PC-3 (cell line): ENCODE results near the gene NPR2. TPM values are rescaled to one million over a fixed set of nuclear protein-coding genes. Genes with fewer than 3 reads are reported as not detected.

ENCODE experiments used
- ATAC-seq: fragments of 200-7000 bp; cut with Tn5 transposase; 2 replicates; pipeline ENCODE4 v1.9.1; 2020; ENCODE audit warnings: mild to moderate bottlenecking, moderate library complexity
- BruUV-seq: library from RNA; stranded (reverse); fragments of 400-500 nt; replicated peaks from 2 replicates; lab custom pipeline; 2021; lab: Mats Ljungman, UMichigan
- CTCF ChIA-PET: fragments of 300-600 bp; sonication (Branson Sonifier 250); formaldehyde crosslinking; loops from one replicate; lab custom pipeline; 2022; ENCODE audit warnings: antibody characterized with exemption; lab: Charles Lee
- POLR2A ChIA-PET: fragments of 300-600 bp; sonication (Branson Sonifier 250); formaldehyde crosslinking; loops from one replicate; lab custom pipeline; 2022; ENCODE audit warnings: antibody characterized with exemption; ENCODE audit not compliant: unreplicated experiment; lab: Charles Lee
- DNase-seq: peaks from one replicate; pipeline ENCODE4 v3.0.0-alpha.2; 2015
- H2AFZ ChIP-seq: fragments of 300-600 bp; sonication (generic); 2 replicates; pipeline ENCODE4 v1.6.0; 2016; ENCODE audit warnings: antibody characterized with exemption, low read length
- H3F3A ChIP-seq: fragments of 300-600 bp; sonication (generic); one replicate; pipeline ENCODE4 v1.6.0; 2017; ENCODE audit warnings: antibody characterized with exemption, low read length, control low read depth, mild to moderate bottlenecking; ENCODE audit not compliant: unreplicated experiment
- H3K27ac ChIP-seq: fragments of 300-600 bp; sonication (generic); 2 replicates; pipeline ENCODE4 v1.5.1; 2016; ENCODE audit warnings: mild to moderate bottlenecking, low read length
- H3K27me3 ChIP-seq: fragments of 300-600 bp; sonication (generic); 2 replicates; pipeline ENCODE4 v1.6.1; 2016; ENCODE audit warnings: low read length, mixed read lengths
- H3K36me3 ChIP-seq: fragments of 300-600 bp; sonication (generic); 2 replicates; pipeline ENCODE4 v1.6.1; 2016; ENCODE audit warnings: low read depth, mixed run types, low read length, mixed read lengths
- H3K4me1 ChIP-seq: fragments of 300-600 bp; sonication (generic); 2 replicates; pipeline ENCODE4 v1.5.1; 2016; ENCODE audit warnings: low read length; ENCODE audit not compliant: insufficient read depth
- H3K4me2 ChIP-seq: fragments of 300-600 bp; sonication (generic); 2 replicates; pipeline ENCODE4 v1.6.0; 2016; ENCODE audit warnings: low read length
- H3K4me3 ChIP-seq: fragments of 300-600 bp; sonication (generic); 2 replicates; pipeline ENCODE4 v1.5.1; 2016; ENCODE audit warnings: mild to moderate bottlenecking, low read length, mixed read lengths
- H3K79me2 ChIP-seq: fragments of 300-600 bp; sonication (generic); 2 replicates; pipeline ENCODE4 v1.6.1; 2017; ENCODE audit warnings: low read length, mixed read lengths
- H3K9ac ChIP-seq: fragments of 300-600 bp; sonication (generic); 2 replicates; pipeline ENCODE4 v1.6.0; 2016; ENCODE audit warnings: mild to moderate bottlenecking, low read length
- H3K9me2 ChIP-seq: fragments of 300-600 bp; sonication (generic); replicated peaks from 2 replicates; pipeline ENCODE4 v1.6.1; 2016; ENCODE audit warnings: mixed run types, low read length, mixed read lengths
- H3K9me3 ChIP-seq: fragments of 300-600 bp; sonication (generic); 2 replicates; pipeline ENCODE4 v1.6.1; 2016; ENCODE audit warnings: low read length, mixed read lengths
- H4K20me1 ChIP-seq: fragments of 300-600 bp; sonication (generic); 2 replicates; pipeline ENCODE4 v1.6.1; 2016; ENCODE audit warnings: low read length, mixed read lengths
- CTCF ChIP-seq: fragments of 300-600 bp; sonication (generic); conservative IDR thresholded peaks from 2 replicates; pipeline ENCODE4 v1.5.1; 2017; ENCODE audit warnings: antibody characterized with exemption, low read depth, mild to moderate bottlenecking, low read length
- EZH2 ChIP-seq: fragments of 300-600 bp; sonication (generic); IDR thresholded peaks from one replicate; pipeline ENCODE4 v1.6.1; 2017; ENCODE audit warnings: antibody characterized with exemption, mild to moderate bottlenecking, low read length; ENCODE audit not compliant: unreplicated experiment
- EZH2phosphoT487 ChIP-seq: fragments of 300-600 bp; sonication (generic); IDR thresholded peaks from 2 replicates; pipeline ENCODE4 v1.6.1; 2018; ENCODE audit warnings: mild to moderate bottlenecking, antibody characterized with exemption, low read length, borderline replicate concordance
- intact Hi-C: fragments of 100-400 bp; cut with micrococcal nuclease; formaldehyde crosslinking; loops from 2 replicates; pipeline ENCODE4 v1.9.0; 2023
- total RNA-seq: library from RNA; depleted of rRNA; stranded (reverse); fragments of >200 nt; gene quantifications from 2 replicates; pipeline ENCODE4 v1.2.3, GENCODE V29; 2014

The NPR2 gene
- total RNA-seq, 1 experiment from 2014 or later, result 1.5 TPM

DNA sequence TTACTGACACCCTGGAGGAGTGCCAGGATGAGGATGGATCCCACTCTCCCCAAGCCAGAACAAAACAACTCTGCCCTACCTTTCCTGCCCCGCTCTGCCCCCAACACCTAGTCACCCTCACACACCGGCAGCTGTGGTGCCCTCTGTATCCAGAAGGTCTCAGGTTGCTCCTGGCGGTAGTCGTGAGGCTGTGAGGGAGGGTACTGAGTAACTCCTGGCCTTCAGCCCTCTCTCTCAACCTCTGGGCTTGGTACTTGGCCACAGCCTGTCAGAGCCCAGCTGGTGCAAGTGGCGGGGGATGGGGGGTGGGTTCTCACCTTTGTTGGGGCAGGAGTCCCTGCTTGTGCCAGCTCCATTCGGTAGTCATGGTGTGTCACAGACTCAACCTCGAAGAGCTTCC, 18.7 kb downstream of the NPR2 start:
- H3K27me3 ChIP-seq, result no peaks in the 10 kb centered on the region
- TF ChIP-seq EZH2 (no peak), CTCF (no peak), EZH2phosphoT487 (no peak)
- ChIA-PET CTCF (interaction anchor here (0.5 kb wide), 1 partner anchor 355 kb away, joined by 4 read pairs; no protein-coding TSS in a partner anchor), POLR2A (no interaction called here)
- no peak for DNase-seq
- no peak overlapping the region for H2AFZ ChIP-seq
- H3K27ac ChIP-seq, result no peak overlapping the region
- H3K36me3 ChIP-seq, result no peaks in the 10 kb centered on the region
- no peak overlapping the region for H3K4me3 ChIP-seq
- ATAC-seq, result no peak
- BruUV-seq, result no TSS peak
- no peak overlapping the region for H3K9ac ChIP-seq
- no peaks in the 10 kb centered on the region for H3K9me3 ChIP-seq
- H3K4me1 ChIP-seq, result peaks cover 14% of the 10 kb centered on the region; the same call in 1 of the 2 replicates
- intact Hi-C loops, result no loop called here
- no peak overlapping the region for H3K4me2 ChIP-seq
- no peaks in the 10 kb centered on the region for H4K20me1 ChIP-seq
- H3K79me2 ChIP-seq, result peaks cover 9% of the 10 kb centered on the region
- H3F3A ChIP-seq, result no peaks in the 10 kb centered on the region
- no peaks in the 10 kb centered on the region for H3K9me2 ChIP-seq

DNA sequence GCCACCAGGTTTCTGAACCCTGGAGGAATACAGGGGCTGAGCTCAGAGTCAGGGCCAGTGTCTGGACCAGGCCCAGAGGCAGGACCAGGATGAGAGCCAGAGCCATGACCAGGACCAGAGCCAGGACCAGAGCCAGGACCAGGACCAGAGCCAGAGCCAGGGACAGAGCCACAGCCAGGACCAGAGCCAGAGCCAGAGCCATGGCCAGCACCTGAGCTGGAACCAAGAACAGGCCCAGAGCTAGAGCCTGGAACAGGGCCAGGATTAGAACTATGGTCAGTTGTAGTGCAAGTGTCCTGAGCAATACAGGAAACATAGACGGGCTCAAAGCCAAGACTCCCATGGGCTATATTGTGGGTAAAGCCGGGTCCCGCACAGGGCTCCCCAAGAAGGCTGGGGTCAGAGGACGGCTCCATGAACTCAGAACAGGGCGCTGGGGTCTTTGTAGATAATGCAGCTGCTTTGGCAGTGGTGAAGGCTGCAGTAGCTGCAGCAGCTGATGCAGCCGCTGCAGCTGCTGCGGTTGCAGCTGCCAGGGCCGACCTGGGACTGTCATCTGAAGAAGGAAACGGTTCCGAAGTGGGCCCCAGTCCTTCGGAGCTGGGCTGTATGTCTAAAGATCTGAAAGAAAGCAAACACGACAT, 20.1 kb downstream of the NPR2 start:
- no peak overlapping the region for H3K27ac ChIP-seq
- H3K9ac ChIP-seq, result no peak overlapping the region
- peak overlapping the region; percentile 82 for H2AFZ ChIP-seq
- POLR2A ChIA-PET, result no interaction called here
- no peaks in the 10 kb centered on the region for H3F3A ChIP-seq
- H3K9me3 ChIP-seq, result no peaks in the 10 kb centered on the region
- BruUV-seq, result no TSS peak
- no peak for TF ChIP-seq EZH2
- TF ChIP-seq CTCF, result no peak
- TF ChIP-seq EZH2phosphoT487, result no peak
- H3K4me1 ChIP-seq, result peaks cover 14% of the 10 kb centered on the region; the same call in 1 of the 2 replicates
- peak overlapping the region; percentile 68 for H3K4me3 ChIP-seq
- H3K27me3 ChIP-seq, result no peaks in the 10 kb centered on the region
- peaks cover 9% of the 10 kb centered on the region for H3K79me2 ChIP-seq
- CTCF ChIA-PET, result interaction anchor here (0.7 kb wide), 1 partner anchor 21 kb away, joined by 4 read pairs; no protein-coding TSS in a partner anchor
- ATAC-seq (no peak), DNase-seq (no peak)
- no peaks in the 10 kb centered on the region for H4K20me1 ChIP-seq
- H3K36me3 ChIP-seq, result no peaks in the 10 kb centered on the region
- peak overlapping the region; percentile 91 for H3K4me2 ChIP-seq
- intact Hi-C loops, result no loop called here
- H3K9me2 ChIP-seq, result no peaks in the 10 kb centered on the region

- POLR2A ChIA-PET, result no interaction called here
- Histone ChIP-seq H3K79me2 (peaks cover 9% of the 10 kb centered on the region), H3K9me2 (no peaks in the 10 kb centered on the region), H3K27me3 (no peaks in the 10 kb centered on the region), H3K9ac (no peak within 1 kb of the TSS), H3F3A (no peaks in the 10 kb centered on the region), H2AFZ (peak within 1 kb of the TSS; percentile 82), H3K27ac (no peak within 1 kb of the TSS), H3K4me3 (peak within 1 kb of the TSS; percentile 68), H3K4me2 (peak within 1 kb of the TSS; percentile 91), H3K9me3 (no peaks in the 10 kb centered on the region), H3K36me3 (no peaks in the 10 kb centered on the region), H3K4me1 (peaks cover 14% of the 10 kb centered on the region; the same call in 1 of the 2 replicates), H4K20me1 (no peaks in the 10 kb centered on the region)
- peak; percentile 83 for DNase-seq
- intact Hi-C loops, result no loop called here
- CTCF ChIA-PET, result interaction anchor here (0.7 kb wide), 1 partner anchor 22 kb away, joined by 4 read pairs; no protein-coding TSS in a partner anchor
- ATAC-seq, result peak; percentile 57
- TF ChIP-seq EZH2 (no peak), CTCF (no peak), EZH2phosphoT487 (no peak)
- no TSS peak for BruUV-seq
Measured at GRCh38 chr9:35812025-35812602, 20.7 kb downstream of the NPR2 start, which contains the start of gene SPAG8. Gene SPAG8 (minus strand): TSS chr9:35812262. CDS start chr9:35812147, 115 bp downstream.
